ENCODE results near the gene RBM26. TPM values are rescaled to one million over a fixed set of nuclear protein-coding genes. Genes with fewer than 3 reads are reported as not detected.

The RBM26 gene
- polyA plus RNA-seq, 1 donor from 2014 or later: 112 TPM

DNA sequence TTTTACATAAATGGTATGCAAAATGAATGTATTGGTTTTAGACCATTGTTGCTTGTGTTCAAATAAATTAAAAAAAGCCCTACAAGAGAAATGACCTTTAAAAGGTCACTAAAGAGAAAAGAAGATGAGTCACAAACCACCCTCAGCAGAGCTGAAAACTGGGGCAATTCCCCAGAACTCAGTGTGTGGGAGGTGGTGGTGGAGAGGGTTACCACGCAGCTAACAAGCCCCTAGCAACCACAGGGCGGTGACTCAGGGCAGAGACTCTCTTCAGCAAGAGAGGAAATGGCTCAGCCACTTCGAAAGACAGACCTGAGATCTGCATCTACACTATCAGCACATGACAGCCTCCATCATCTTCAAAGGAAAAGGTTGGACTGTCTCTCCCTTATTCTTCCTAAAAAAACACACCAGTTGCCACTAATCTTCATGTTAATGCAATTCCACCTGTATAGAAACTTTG is 45.5 kb upstream of the RBM26 start:
- Histone ChIP-seq H3K79me2 (replicated peaks; ENCODE audit: insufficient read depth, low read length) (no peaks in the 10 kb centered on the region), H3K4me3 (ENCODE audit: low read length) (no peak overlapping the region), H3F3A (ENCODE audit: insufficient read depth, low read length, poor library complexity, severe bottlenecking) (no peaks in the 10 kb centered on the region), H3K27ac (ENCODE audit: low read length) (no peak overlapping the region), H2AFZ (ENCODE audit: low read depth, low read length) (no peak overlapping the region), H4K20me1 (ENCODE audit: insufficient read depth) (no peaks in the 10 kb centered on the region), H3K27me3 (ENCODE audit: insufficient read depth, low read depth, low read length) (no peaks in the 10 kb centered on the region), H3K9ac (ENCODE audit: low read length) (no peak overlapping the region), H3K36me3 (ENCODE audit: insufficient read depth, low read length) (no peaks in the 10 kb centered on the region), H3K9me3 (ENCODE audit: low read length) (no peaks in the 10 kb centered on the region), H3K4me2 (ENCODE audit: low read length) (no peak overlapping the region), H3K9me2 (ENCODE audit: insufficient read depth, low read length) (no peaks in the 10 kb centered on the region)
- TF ChIP-seq TAF1 (IDR thresholded peaks at IDR 0.05; ENCODE audit: low read depth): no peak
- TF ChIP-seq, protein P1, sequence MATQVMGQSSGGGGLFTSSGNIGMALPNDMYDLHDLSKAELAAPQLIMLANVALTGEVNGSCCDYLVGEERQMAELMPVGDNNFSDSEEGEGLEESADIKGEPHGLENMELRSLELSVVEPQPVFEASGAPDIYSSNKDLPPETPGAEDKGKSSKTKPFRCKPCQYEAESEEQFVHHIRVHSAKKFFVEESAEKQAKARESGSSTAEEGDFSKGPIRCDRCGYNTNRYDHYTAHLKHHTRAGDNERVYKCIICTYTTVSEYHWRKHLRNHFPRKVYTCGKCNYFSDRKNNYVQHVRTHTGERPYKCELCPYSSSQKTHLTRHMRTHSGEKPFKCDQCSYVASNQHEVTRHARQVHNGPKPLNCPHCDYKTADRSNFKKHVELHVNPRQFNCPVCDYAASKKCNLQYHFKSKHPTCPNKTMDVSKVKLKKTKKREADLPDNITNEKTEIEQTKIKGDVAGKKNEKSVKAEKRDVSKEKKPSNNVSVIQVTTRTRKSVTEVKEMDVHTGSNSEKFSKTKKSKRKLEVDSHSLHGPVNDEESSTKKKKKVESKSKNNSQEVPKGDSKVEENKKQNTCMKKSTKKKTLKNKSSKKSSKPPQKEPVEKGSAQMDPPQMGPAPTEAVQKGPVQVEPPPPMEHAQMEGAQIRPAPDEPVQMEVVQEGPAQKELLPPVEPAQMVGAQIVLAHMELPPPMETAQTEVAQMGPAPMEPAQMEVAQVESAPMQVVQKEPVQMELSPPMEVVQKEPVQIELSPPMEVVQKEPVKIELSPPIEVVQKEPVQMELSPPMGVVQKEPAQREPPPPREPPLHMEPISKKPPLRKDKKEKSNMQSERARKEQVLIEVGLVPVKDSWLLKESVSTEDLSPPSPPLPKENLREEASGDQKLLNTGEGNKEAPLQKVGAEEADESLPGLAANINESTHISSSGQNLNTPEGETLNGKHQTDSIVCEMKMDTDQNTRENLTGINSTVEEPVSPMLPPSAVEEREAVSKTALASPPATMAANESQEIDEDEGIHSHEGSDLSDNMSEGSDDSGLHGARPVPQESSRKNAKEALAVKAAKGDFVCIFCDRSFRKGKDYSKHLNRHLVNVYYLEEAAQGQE (IDR thresholded peaks at IDR 0.05; ENCODE audit: borderline replicate concordance): no peak
- TF ChIP-seq, protein P2, sequence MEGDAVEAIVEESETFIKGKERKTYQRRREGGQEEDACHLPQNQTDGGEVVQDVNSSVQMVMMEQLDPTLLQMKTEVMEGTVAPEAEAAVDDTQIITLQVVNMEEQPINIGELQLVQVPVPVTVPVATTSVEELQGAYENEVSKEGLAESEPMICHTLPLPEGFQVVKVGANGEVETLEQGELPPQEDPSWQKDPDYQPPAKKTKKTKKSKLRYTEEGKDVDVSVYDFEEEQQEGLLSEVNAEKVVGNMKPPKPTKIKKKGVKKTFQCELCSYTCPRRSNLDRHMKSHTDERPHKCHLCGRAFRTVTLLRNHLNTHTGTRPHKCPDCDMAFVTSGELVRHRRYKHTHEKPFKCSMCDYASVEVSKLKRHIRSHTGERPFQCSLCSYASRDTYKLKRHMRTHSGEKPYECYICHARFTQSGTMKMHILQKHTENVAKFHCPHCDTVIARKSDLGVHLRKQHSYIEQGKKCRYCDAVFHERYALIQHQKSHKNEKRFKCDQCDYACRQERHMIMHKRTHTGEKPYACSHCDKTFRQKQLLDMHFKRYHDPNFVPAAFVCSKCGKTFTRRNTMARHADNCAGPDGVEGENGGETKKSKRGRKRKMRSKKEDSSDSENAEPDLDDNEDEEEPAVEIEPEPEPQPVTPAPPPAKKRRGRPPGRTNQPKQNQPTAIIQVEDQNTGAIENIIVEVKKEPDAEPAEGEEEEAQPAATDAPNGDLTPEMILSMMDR (IDR thresholded peaks at IDR 0.05; ENCODE audit: poor library complexity, severe bottlenecking): no peak
- TF ChIP-seq MXI1 (conservative IDR thresholded peaks at IDR 0.05; ENCODE audit: poor library complexity, severe bottlenecking): no peak
- no peak for TF ChIP-seq SMC3 (conservative IDR thresholded peaks at IDR 0.05; ENCODE audit: poor library complexity)
- no peak for TF ChIP-seq EP300 (conservative IDR thresholded peaks at IDR 0.05; ENCODE audit: poor library complexity, severe bottlenecking)
- TF ChIP-seq RAD21 (conservative IDR thresholded peaks at IDR 0.05): no peak
- TF ChIP-seq EZH2 (IDR thresholded peaks at IDR 0.05; ENCODE audit: borderline replicate concordance, insufficient read depth, low read length, poor library complexity, severe bottlenecking): no peak
- TF ChIP-seq POLR2AphosphoS5 (IDR thresholded peaks at IDR 0.05): no peak

DNA sequence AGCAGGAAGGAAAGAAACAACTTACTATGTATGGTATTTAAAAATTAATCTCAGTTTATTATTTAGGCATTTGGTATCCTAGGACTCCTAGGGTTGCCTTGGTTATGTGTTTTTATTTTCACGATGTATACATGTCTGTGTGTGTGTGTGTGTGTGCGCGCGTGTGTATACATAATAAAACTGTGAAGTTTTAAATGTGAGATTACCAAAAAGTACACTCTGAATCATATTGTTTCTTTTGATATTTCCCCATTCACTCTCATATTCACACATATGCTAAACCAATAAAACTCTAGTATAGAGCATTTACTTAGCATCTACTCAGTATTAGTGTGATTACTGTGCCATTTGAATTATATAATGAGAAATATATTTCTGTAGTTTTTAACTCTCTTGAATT is 44.1 kb upstream of the RBM26 start:
- Histone ChIP-seq H3K4me3 (ENCODE audit: low read length) (no peak overlapping the region), H3K27ac (ENCODE audit: low read length) (no peak overlapping the region), H3F3A (ENCODE audit: insufficient read depth, low read length, poor library complexity, severe bottlenecking) (no peaks in the 10 kb centered on the region), H4K20me1 (ENCODE audit: insufficient read depth) (no peaks in the 10 kb centered on the region), H3K27me3 (ENCODE audit: insufficient read depth, low read depth, low read length) (no peaks in the 10 kb centered on the region), H3K79me2 (replicated peaks; ENCODE audit: insufficient read depth, low read length) (no peaks in the 10 kb centered on the region), H3K9ac (ENCODE audit: low read length) (no peak overlapping the region), H3K4me2 (ENCODE audit: low read length) (no peak overlapping the region), H3K9me2 (ENCODE audit: insufficient read depth, low read length) (no peaks in the 10 kb centered on the region), H3K9me3 (ENCODE audit: low read length) (no peaks in the 10 kb centered on the region), H3K36me3 (ENCODE audit: insufficient read depth, low read length) (no peaks in the 10 kb centered on the region), H2AFZ (ENCODE audit: low read depth, low read length) (no peak overlapping the region)
- TF ChIP-seq EZH2 (IDR thresholded peaks at IDR 0.05; ENCODE audit: borderline replicate concordance, insufficient read depth, low read length, poor library complexity, severe bottlenecking) (no peak), TAF1 (IDR thresholded peaks at IDR 0.05; ENCODE audit: low read depth) (no peak), RAD21 (conservative IDR thresholded peaks at IDR 0.05) (no peak), MXI1 (conservative IDR thresholded peaks at IDR 0.05; ENCODE audit: poor library complexity, severe bottlenecking) (no peak), SMC3 (conservative IDR thresholded peaks at IDR 0.05; ENCODE audit: poor library complexity) (no peak), EP300 (conservative IDR thresholded peaks at IDR 0.05; ENCODE audit: poor library complexity, severe bottlenecking) (no peak)
- TF ChIP-seq, protein P2 (IDR thresholded peaks at IDR 0.05; ENCODE audit: poor library complexity, severe bottlenecking): no peak
- TF ChIP-seq, protein P1 (IDR thresholded peaks at IDR 0.05; ENCODE audit: borderline replicate concordance): no peak

Data from neural cell (in vitro differentiated cells).